DND-41 (cell line): ENCODE results near the gene IL9.

Experiments used
- ATAC-seq: fragments of 200-7000 bp; cut with Tn5 transposase; 3 replicates; pipeline ENCODE4 v1.9.1; 2021; ENCODE audit warnings: low read depth; ENCODE audit not compliant: insufficient read depth
- DNase-seq: peaks from one replicate; pipeline ENCODE4 v3.0.0-alpha.2; 2020
- H2AFZ ChIP-seq: 2 replicates; pipeline ENCODE4 v1.6.0; 2012; ENCODE audit warnings: low read depth, low read length
- H3K27ac ChIP-seq: 2 replicates; pipeline ENCODE4 v1.5.1; 2012; ENCODE audit warnings: low read length, inconsistent platforms
- H3K27me3 ChIP-seq: fragments of 200-600 bp; sonication (generic); 2 replicates; pipeline ENCODE4 v1.6.0; 2012; ENCODE audit warnings: low read length, mild to moderate bottlenecking, inconsistent platforms; ENCODE audit not compliant: insufficient read depth, poor library complexity
- H3K36me3 ChIP-seq: 2 replicates; pipeline ENCODE4 v1.5.1; 2012; ENCODE audit warnings: low read length, inconsistent platforms; ENCODE audit not compliant: insufficient read depth
- H3K4me1 ChIP-seq: 2 replicates; pipeline ENCODE4 v1.5.1; 2012; ENCODE audit warnings: mild to moderate bottlenecking, low read length; ENCODE audit not compliant: insufficient read depth
- H3K4me2 ChIP-seq: 2 replicates; pipeline ENCODE4 v1.6.0; 2012; ENCODE audit warnings: mild to moderate bottlenecking, moderate library complexity, low read length, inconsistent platforms; ENCODE audit not compliant: insufficient read depth
- H3K4me3 ChIP-seq, 2 experiments: fragments of 200-600 bp in 1 of 2; shearing (Covaris generic) in 1 of 2; 2 replicates each; pipeline ENCODE4 v1.5.1; 2012 to 2016; ENCODE audit warnings: inconsistent platforms in 2 of 2, low read length in 2 of 2, mild to moderate bottlenecking in 2 of 2, low read depth in 1 of 2, moderate library complexity in 1 of 2
- H3K79me2 ChIP-seq: 2 replicates; pipeline ENCODE4 v1.6.0; 2012; ENCODE audit warnings: low read length, inconsistent platforms; ENCODE audit not compliant: insufficient read depth
- H3K9ac ChIP-seq: 2 replicates; pipeline ENCODE4 v1.6.0; 2012; ENCODE audit warnings: low read depth, mild to moderate bottlenecking, inconsistent platforms, low read length, moderate library complexity
- H3K9me3 ChIP-seq: 2 replicates; pipeline ENCODE4 v1.5.1; 2012; ENCODE audit warnings: low read length, moderate library complexity, mild to moderate bottlenecking, inconsistent platforms; ENCODE audit not compliant: insufficient read depth, severe bottlenecking
- H4K20me1 ChIP-seq: 2 replicates; pipeline ENCODE4 v1.6.0; 2012; ENCODE audit warnings: low read length; ENCODE audit not compliant: insufficient read depth
- EZH2 ChIP-seq: IDR thresholded peaks from 3 replicates; pipeline ENCODE4 v1.6.1; 2012; ENCODE audit warnings: borderline replicate concordance, low read depth, mild to moderate bottlenecking, moderate library complexity, low read length, inconsistent platforms; ENCODE audit not compliant: severe bottlenecking
- TF ChIP-seq, protein P1 (sequence below): IDR thresholded peaks from 2 replicates; pipeline ENCODE4 v1.5.1; 2012; ENCODE audit warnings: borderline replicate concordance, low read length, moderate library complexity, mild to moderate bottlenecking; ENCODE audit not compliant: poor library complexity, severe bottlenecking; ENCODE audit errors: extremely low read depth

IL9 gene

DNA sequence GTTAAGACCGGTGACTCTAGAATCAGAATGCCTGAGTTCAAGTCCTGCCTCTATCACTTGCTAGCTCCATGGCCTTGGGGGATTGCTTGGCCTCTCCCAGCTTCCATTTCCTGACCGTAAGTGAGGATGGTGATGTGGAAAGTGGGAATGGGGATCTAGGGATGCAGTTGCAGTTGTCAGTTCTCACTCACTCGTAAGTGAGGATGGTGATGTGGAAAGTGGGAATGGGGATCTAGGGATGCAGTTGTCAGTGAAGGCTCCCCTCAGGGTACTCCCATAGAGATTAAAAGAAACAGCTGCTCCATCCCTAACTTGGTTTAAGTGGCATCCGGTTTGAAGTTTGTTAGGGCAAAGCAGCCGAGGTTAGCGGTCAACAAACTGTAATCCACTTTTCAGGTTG, 3.0 kb upstream of the IL9 start:
- Histone ChIP-seq H3K9ac (no peak overlapping the region), H3K27ac (no peak overlapping the region), H3K4me1 (no peaks in the 10 kb centered on the region), H3K79me2 (no peaks in the 10 kb centered on the region), H3K27me3 (peaks cover 35% of the 10 kb centered on the region), H3K9me3 (no peaks in the 10 kb centered on the region), H3K4me3 (no peak overlapping the region), H3K4me2 (no peak overlapping the region), H2AFZ (no peak overlapping the region), H4K20me1 (no peaks in the 10 kb centered on the region), H3K36me3 (no peaks in the 10 kb centered on the region)
- ATAC-seq (no peak), DNase-seq (no peak)
- TF ChIP-seq, protein P1, sequence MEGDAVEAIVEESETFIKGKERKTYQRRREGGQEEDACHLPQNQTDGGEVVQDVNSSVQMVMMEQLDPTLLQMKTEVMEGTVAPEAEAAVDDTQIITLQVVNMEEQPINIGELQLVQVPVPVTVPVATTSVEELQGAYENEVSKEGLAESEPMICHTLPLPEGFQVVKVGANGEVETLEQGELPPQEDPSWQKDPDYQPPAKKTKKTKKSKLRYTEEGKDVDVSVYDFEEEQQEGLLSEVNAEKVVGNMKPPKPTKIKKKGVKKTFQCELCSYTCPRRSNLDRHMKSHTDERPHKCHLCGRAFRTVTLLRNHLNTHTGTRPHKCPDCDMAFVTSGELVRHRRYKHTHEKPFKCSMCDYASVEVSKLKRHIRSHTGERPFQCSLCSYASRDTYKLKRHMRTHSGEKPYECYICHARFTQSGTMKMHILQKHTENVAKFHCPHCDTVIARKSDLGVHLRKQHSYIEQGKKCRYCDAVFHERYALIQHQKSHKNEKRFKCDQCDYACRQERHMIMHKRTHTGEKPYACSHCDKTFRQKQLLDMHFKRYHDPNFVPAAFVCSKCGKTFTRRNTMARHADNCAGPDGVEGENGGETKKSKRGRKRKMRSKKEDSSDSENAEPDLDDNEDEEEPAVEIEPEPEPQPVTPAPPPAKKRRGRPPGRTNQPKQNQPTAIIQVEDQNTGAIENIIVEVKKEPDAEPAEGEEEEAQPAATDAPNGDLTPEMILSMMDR = no peak
- TF ChIP-seq EZH2 = no peak

DNA sequence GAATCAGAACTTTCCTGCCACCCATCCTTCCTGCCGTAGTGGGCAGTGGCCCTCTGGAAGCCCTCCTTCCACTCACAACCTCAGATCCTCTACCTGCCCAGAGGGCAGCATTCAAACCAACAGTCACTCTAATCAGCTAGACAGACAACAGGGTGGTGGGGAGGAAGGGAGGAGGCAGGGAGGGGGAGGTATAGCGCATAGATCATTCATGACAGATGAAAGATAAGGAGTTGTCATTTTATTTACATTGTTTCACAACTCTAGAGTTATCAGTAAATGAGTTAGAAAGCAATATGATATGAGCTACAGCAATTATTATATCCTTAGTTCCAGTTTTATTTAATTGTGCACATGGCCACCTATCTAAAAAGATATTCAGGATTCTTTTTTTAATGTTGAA, 852 bp downstream of the IL9 start:
- Histone ChIP-seq H3K4me1 (peaks cover 5% of the 10 kb centered on the region), H2AFZ (no peak overlapping the region), H3K36me3 (no peaks in the 10 kb centered on the region), H3K27me3 (peaks cover 27% of the 10 kb centered on the region), H4K20me1 (no peaks in the 10 kb centered on the region), H3K9me3 (no peaks in the 10 kb centered on the region), H3K79me2 (no peaks in the 10 kb centered on the region), H3K4me2 (no peak overlapping the region), H3K4me3 (no peak overlapping the region), H3K27ac (no peak overlapping the region), H3K9ac (no peak overlapping the region)
- no peak for TF ChIP-seq EZH2
- TF ChIP-seq, protein P1 = no peak
- ATAC-seq = no peak
- DNase-seq = no peak

DNA sequence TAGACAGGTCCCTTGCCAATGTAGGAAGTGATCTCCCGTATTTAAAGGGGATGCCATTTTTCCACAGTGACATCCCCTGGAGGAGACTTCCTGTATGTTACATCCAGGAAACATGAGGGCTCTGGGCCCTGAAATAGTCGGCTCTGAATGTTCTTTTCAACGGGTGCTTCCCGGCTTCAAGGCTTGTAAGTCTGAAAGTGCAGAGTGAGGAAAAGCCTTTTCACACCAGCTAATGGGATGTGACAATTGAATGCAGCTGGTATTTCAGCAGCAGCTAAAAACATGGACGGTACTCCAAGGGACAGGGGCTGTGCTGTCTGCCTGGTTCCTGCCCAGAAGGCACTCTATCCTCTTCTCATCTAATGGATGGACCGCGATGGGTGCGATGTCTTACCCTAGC, 1.4 kb downstream of the IL9 start:
- H3K27ac ChIP-seq = no peak overlapping the region
- DNase-seq (no peak), ATAC-seq (no peak)
- H4K20me1 ChIP-seq = no peaks in the 10 kb centered on the region
- no peaks in the 10 kb centered on the region for H3K9me3 ChIP-seq
- H3K4me3 ChIP-seq = no peak overlapping the region
- peaks cover 5% of the 10 kb centered on the region for H3K4me1 ChIP-seq
- TF ChIP-seq EZH2 = no peak
- TF ChIP-seq, protein P1 = no peak
- no peak overlapping the region for H3K9ac ChIP-seq
- no peak overlapping the region for H3K4me2 ChIP-seq
- H3K36me3 ChIP-seq = no peaks in the 10 kb centered on the region
- H3K27me3 ChIP-seq = peaks cover 22% of the 10 kb centered on the region
- no peaks in the 10 kb centered on the region for H3K79me2 ChIP-seq
- H2AFZ ChIP-seq = no peak overlapping the region

DNA sequence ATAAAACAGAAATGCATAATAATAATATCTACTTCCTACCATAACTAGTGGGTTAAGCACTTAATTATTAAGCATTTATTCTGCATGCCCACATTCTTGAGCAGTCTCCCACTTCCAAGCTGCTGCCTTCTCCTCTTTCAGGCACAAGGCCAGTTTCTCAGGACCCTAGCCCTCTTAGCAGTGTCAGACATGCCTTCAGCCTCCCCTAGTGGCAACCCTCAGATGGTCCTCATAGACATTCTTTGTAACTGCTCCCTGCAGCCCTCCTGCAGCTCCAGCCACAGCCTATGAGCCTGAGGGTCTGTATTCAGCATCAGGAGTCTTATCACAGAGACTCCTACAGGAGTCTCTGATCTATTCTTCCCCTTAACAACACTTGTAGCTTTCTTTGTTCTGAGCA, 3.9 kb downstream of the IL9 start:
- Histone ChIP-seq H3K4me3 (no peak overlapping the region), H2AFZ (no peak overlapping the region), H3K4me2 (no peak overlapping the region), H3K36me3 (no peaks in the 10 kb centered on the region), H3K27ac (no peak overlapping the region), H3K27me3 (peaks cover 20% of the 10 kb centered on the region), H3K9ac (no peak overlapping the region), H3K79me2 (no peaks in the 10 kb centered on the region), H3K9me3 (no peaks in the 10 kb centered on the region), H4K20me1 (no peaks in the 10 kb centered on the region), H3K4me1 (peaks cover 9% of the 10 kb centered on the region)
- ATAC-seq (no peak), DNase-seq (no peak)
- TF ChIP-seq EZH2 = no peak
- TF ChIP-seq, protein P1 = no peak
